GM13977 (cell line): ENCODE data around the gene RTN1.

Experiments used
- DNase-seq: peaks from one replicate; pipeline ENCODE4 v3.0.0; 2012; ENCODE audit warnings: low spot score
- in situ Hi-C: fragments of 300-500 bp; cut with MboI; formaldehyde crosslinking; loops from one replicate; pipeline ENCODE4 v1.12.0; 2022; ENCODE audit warnings: low sequenced_read_pairs, low pct_unique_long_range_greater_than_20kb, mixed read lengths, inconsistent platforms; ENCODE audit not compliant: unreplicated experiment
- TF ChIP-seq, protein P1 (sequence below): IDR thresholded peaks from 2 replicates; pipeline ENCODE4 v1.5.1; 2012; ENCODE audit warnings: mild to moderate bottlenecking, control low read depth; ENCODE audit not compliant: insufficient read depth; ENCODE audit errors: extremely low read depth, missing control alignments

RTN1 gene

DNA sequence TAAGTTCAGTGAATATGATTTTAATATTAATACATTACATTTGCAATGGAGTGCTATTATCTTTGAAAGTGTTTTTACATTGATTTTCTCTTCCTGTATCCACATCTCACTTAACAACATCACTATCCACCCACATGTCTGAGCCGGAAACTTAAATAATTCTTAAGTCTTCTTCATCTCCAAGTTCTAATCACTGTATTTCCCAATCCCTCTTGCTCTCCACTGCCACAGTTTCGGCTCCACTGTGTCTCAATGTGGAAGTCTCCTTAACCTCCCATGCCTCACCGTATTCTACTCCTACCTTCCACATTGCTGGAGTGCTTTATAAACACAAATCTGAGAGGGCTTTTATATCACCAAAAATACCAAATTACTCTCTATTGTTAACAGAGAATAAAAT, 25.3 kb downstream of the RTN1 start:
- TF ChIP-seq, protein P1, sequence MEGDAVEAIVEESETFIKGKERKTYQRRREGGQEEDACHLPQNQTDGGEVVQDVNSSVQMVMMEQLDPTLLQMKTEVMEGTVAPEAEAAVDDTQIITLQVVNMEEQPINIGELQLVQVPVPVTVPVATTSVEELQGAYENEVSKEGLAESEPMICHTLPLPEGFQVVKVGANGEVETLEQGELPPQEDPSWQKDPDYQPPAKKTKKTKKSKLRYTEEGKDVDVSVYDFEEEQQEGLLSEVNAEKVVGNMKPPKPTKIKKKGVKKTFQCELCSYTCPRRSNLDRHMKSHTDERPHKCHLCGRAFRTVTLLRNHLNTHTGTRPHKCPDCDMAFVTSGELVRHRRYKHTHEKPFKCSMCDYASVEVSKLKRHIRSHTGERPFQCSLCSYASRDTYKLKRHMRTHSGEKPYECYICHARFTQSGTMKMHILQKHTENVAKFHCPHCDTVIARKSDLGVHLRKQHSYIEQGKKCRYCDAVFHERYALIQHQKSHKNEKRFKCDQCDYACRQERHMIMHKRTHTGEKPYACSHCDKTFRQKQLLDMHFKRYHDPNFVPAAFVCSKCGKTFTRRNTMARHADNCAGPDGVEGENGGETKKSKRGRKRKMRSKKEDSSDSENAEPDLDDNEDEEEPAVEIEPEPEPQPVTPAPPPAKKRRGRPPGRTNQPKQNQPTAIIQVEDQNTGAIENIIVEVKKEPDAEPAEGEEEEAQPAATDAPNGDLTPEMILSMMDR = no peak
- no peak for DNase-seq
- in situ Hi-C loops = no loop called here

DNA sequence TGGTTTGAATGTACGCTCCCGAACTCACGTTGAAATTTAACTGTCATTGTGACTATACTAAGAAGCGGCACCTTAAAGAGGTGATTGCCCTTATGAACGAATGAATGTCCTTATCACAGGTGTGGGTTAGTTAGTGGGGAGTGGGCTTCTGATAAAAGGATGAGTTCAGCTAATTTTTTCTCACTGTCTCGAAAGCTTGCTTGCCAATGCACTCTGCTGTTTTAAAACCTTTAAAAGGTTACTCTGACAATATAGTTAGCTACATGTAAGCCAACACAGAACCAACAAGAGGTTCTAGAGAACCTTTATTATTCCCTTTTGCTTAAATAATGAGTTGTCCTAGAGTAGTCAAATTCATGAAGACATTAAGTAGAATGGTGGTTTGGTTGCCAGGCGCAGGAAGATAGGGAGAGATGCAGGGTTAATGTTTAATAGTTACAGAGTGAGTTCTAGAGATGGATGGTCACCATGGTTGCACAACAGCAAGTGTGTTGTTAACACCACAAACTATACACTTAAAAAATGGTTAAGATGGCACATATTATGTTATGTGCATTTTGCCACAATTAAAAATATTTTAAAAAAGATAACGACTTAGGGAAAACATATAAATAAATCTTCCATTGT, 26.3 kb downstream of the RTN1 start:
- in situ Hi-C loops = no loop called here
- DNase-seq = no peak
- TF ChIP-seq, protein P1 = no peak

DNA sequence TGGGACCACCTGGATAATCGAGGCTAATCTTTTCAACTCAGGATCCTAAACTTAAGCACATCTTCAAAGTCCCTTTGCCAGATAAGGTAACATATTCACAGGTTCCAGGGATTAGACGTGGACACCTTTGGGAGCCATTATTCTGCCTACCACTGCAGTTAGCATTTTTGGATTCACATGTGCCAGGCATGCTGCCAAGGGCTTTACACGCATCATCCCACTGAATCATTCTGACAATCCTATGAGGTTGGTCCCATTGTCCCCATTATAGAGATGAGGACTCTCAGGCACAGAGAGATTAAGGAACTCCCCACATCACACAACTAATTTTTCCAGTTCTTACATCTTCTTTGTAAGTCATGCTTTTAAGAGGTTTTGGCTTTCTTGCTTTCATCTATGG, 34.5 kb downstream of the RTN1 start:
- DNase-seq = no peak
- TF ChIP-seq, protein P1 = no peak
- in situ Hi-C loops = no loop called here

DNA sequence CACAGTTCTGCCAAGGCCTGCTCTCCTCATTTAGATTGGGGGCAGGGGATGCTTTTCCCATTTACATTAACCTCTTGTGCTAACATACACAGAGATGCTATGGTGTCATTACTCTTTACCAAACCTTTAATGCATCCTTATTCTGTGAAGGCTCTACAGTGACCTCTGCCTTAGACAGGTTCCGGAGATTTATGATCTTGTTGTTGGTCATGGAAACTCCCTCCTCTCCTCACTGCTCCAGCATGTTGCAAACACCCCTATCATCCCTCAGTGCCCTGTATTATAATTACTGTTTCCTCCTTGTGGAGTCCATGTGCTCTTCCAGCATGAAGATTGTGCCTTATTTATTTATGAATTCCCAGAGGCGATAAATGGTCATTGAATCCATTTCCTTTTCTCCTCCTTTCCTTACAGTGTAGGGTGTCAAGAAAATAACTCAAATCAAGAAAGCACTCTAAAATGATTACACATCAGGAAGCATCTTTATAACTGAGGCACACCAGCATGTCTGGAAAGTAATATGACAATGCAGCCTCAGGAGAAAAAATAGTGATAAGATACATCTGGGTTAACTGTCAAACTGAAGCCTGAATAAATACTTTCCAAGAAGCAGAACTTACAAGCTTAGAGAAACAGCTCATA, 37.8 kb downstream of the RTN1 start:
- TF ChIP-seq, protein P1 = no peak
- in situ Hi-C loops = no loop called here
- no peak for DNase-seq

DNA sequence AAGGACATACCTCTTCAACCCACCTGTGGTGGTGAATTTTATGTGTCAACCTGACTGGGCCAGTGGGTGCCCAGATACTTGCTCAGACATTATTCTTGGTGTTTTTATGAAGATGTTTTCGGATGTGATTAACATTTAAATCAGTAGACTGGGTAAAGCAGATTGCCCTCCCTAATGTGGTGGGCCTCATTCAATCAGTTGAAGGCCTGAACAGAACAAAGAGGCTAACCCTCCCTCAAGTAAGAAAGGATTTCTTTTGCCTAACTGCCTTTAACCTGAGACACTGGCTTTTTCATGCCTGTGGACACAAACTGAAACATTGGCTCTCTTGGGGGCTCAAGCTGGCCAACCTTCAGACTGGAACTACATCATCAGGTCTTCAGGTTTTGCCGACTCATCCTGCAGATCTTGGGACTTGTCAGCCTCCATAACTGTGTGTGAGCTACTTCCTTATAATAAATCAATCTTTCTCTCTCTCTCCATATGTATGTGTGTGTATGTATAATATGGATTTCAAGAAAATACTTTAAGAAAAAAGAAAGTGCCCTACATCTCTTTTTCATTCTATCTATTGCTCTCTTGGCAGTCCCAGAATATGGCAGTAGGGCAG, 39.4 kb downstream of the RTN1 start:
- TF ChIP-seq, protein P1 = no peak
- in situ Hi-C loops = no loop called here
- DNase-seq = no peak

DNA sequence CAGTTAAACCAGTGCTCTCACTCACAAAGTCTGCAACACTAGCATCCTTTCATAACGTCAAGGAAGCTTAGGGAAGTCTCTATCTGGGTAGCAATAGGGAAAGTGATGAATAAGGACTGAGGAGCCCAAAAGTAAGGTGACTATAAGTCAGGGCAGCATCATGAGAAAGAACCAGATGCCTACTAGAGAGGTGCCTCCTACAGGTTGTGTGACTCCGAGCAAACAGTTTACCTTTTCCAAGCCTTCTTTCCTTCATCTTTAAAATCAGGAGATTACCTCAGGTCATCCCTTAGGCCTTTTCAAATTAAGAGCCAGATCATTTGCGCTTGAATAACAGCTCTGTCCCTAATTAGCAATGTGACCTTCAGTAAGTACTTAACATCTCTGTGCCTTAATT, 40.2 kb downstream of the RTN1 start:
- in situ Hi-C loops = no loop called here
- TF ChIP-seq, protein P1 = no peak

More for the DNA sequence above, 40.2 kb downstream of the RTN1 start:
- no peak for DNase-seq
